GM13977 (cell line): Measurements from ENCODE around the gene SLC10A1.
"Not testable (repeated sequence)": the region's sequence is repeated elsewhere in the genome, so short reads cannot be mapped to it uniquely, and the experiment has no call there.

Source experiments
- DNase-seq: peaks from one replicate; pipeline ENCODE4 v3.0.0; 2012; ENCODE audit warnings: low spot score
- CTCF ChIP-seq: IDR thresholded peaks from 2 replicates; pipeline ENCODE4 v1.5.1; 2012; ENCODE audit warnings: mild to moderate bottlenecking, control low read depth; ENCODE audit not compliant: insufficient read depth; ENCODE audit errors: extremely low read depth, missing control alignments
- in situ Hi-C: fragments of 300-500 bp; cut with MboI; formaldehyde crosslinking; loops from one replicate; pipeline ENCODE4 v1.12.0; 2022; ENCODE audit warnings: low sequenced_read_pairs, low pct_unique_long_range_greater_than_20kb, mixed read lengths, inconsistent platforms; ENCODE audit not compliant: unreplicated experiment

Gene SLC10A1

GRCh38 chr14:69755296-69755695 lies 41.7 kb downstream of the SLC10A1 start:
- DNase-seq, result no peak
- in situ Hi-C loops, result no loop called here
- TF ChIP-seq CTCF, result no peak

- DNase-seq, result no peak
- in situ Hi-C loops, result no loop called here
- TF ChIP-seq CTCF, result no peak
Observed at GRCh38 chr14:69754487-69754886, 42.6 kb downstream of the SLC10A1 start.

GRCh38 chr14:69753860-69754259 lies 43.2 kb downstream of the SLC10A1 start:
- no peak for DNase-seq
- in situ Hi-C loops, result no loop called here
- no peak for TF ChIP-seq CTCF

GRCh38 chr14:69752773-69753172 lies 44.3 kb downstream of the SLC10A1 start:
- in situ Hi-C loops, result no loop called here
- no peak for TF ChIP-seq CTCF
- DNase-seq, result no peak

GRCh38 chr14:69750495-69750894 lies 46.5 kb downstream of the SLC10A1 start:
- no peak for DNase-seq
- no peak for TF ChIP-seq CTCF
- in situ Hi-C loops, result no loop called here

- TF ChIP-seq CTCF, result no peak
- in situ Hi-C loops, result no loop called here
- DNase-seq, result no peak
Observed at GRCh38 chr14:69749956-69750355, 47.1 kb downstream of the SLC10A1 start.

- DNase-seq, result no peak
- in situ Hi-C loops, result no loop called here
- no peak for TF ChIP-seq CTCF
Observed at GRCh38 chr14:69741055-69741454, 56.0 kb downstream of the SLC10A1 start.

GRCh38 chr14:69736405-69736804 lies 60.6 kb downstream of the SLC10A1 start:
- in situ Hi-C loops, DNase-seq: not testable (repeated sequence)

GRCh38 chr14:69731919-69732598 lies 65.0 kb downstream of the SLC10A1 start:
- DNase-seq, in situ Hi-C loops: not testable (repeated sequence)
